ENCODE measurements around the gene NANOS2. TPM values are rescaled to one million over a fixed set of nuclear protein-coding genes. Genes with fewer than 3 reads are reported as not detected.

NANOS2 gene
- total and polyA plus RNA-seq, 10 donors: not detected

- WGBS, 5 donors: 51 to 62% (median 59%) methylated on average over 7 to 8 of the region's 8 CpGs
- no peak overlapping the region for H3K27ac ChIP-seq
- intact Hi-C loops (cut with DNase I; ENCODE audit: low total_unique reads): no loop called here
Measured at GRCh38 chr19:45952341-45952685, 37.7 kb upstream of the NANOS2 start.

GRCh38 chr19:45947926-45948325 lies 33.3 kb upstream of the NANOS2 start:
- Histone ChIP-seq H3K36me3 (no peaks in the 10 kb centered on the region), H3K9me3 (peaks cover 0 to 2% (median 0%) of the 10 kb centered on the region in 8 donors), H3K4me1 (peaks cover 0 to 6% (median 5%) of the 10 kb centered on the region in 6 donors), H3K27me3 (replicated peaks in 1 of 7) (peaks cover 0 to 59% (median 0%) of the 10 kb centered on the region in 7 donors), H3K4me3 (no peak overlapping the region), H3K27ac (no peak overlapping the region)
- intact Hi-C loops (cut with DNase I; ENCODE audit: low total_unique reads): no loop called here
- TF ChIP-seq POLR2A (IDR thresholded peaks at IDR 0.05) (no peak), CTCF (IDR thresholded peaks at IDR 0.05 in 8 of 11, conservative IDR thresholded peaks at IDR 0.05 in 3 of 11) (no peak), POLR2AphosphoS5 (IDR thresholded peaks at IDR 0.05) (no peak)
- DNase-seq: no peak
- WGBS, 5 donors: 89 to 100% (median 94%) methylated on average over 1 of the region's 1 CpG

More at GRCh38 chr19:45952341-45952685, 37.7 kb upstream of the NANOS2 start:
- Histone ChIP-seq H3K4me3 (peak overlapping the region in 2 of 8 donors; percentile 36 to 56), H3K4me1 (peaks cover 0 to 28% (median 16%) of the 10 kb centered on the region in 6 donors), H3K27me3 (replicated peaks in 1 of 7) (peaks cover 0 to 85% (median 0%) of the 10 kb centered on the region in 7 donors), H3K9me3 (peaks cover 0 to 13% (median 0%) of the 10 kb centered on the region in 8 donors), H3K36me3 (no peaks in the 10 kb centered on the region)
- no peak for TF ChIP-seq CTCF (IDR thresholded peaks at IDR 0.05 in 8 of 11, conservative IDR thresholded peaks at IDR 0.05 in 3 of 11)
- no peak for TF ChIP-seq POLR2A (IDR thresholded peaks at IDR 0.05)
- TF ChIP-seq POLR2AphosphoS5 (IDR thresholded peaks at IDR 0.05): no peak
- DNase-seq: no peak

GRCh38 chr19:45940515-45940805 lies 25.9 kb upstream of the NANOS2 start:
- peak; percentile 48 for DNase-seq
- H3K9me3 ChIP-seq: peaks cover 0 to 4% (median 0%) of the 10 kb centered on the region in 8 donors
- 62 to 75% (median 72%) methylated on average over 21 to 32 of the region's 32 CpGs; no CpG with 5 or more reads in 1 of the 5 donors for WGBS, 5 donors
- peaks cover 0 to 57% (median 7%) of the 10 kb centered on the region in 7 donors for H3K27me3 ChIP-seq (replicated peaks in 1 of 7)
- no peak overlapping the region for H3K27ac ChIP-seq
- no peak overlapping the region for H3K4me3 ChIP-seq
- H3K4me1 ChIP-seq: no peaks in the 10 kb centered on the region
- intact Hi-C loops (cut with DNase I; ENCODE audit: low total_unique reads): no loop called here
- TF ChIP-seq CTCF (IDR thresholded peaks at IDR 0.05 in 8 of 11, conservative IDR thresholded peaks at IDR 0.05 in 3 of 11): no peak
- TF ChIP-seq POLR2A (IDR thresholded peaks at IDR 0.05): no peak
- TF ChIP-seq POLR2AphosphoS5 (IDR thresholded peaks at IDR 0.05): no peak
- peaks cover 0 to 4% (median 0%) of the 10 kb centered on the region in 6 donors for H3K36me3 ChIP-seq

- Histone ChIP-seq H3K9me3 (peaks cover 0 to 4% (median 0%) of the 10 kb centered on the region in 8 donors), H3K27ac (no peak overlapping the region), H3K27me3 (replicated peaks in 1 of 7) (peaks cover 0 to 62% (median 8%) of the 10 kb centered on the region in 7 donors), H3K4me3 (no peak overlapping the region), H3K4me1 (no peaks in the 10 kb centered on the region), H3K36me3 (peaks cover 0 to 4% (median 0%) of the 10 kb centered on the region in 6 donors)
- TF ChIP-seq POLR2A (IDR thresholded peaks at IDR 0.05): no peak
- TF ChIP-seq CTCF (IDR thresholded peaks at IDR 0.05 in 8 of 11, conservative IDR thresholded peaks at IDR 0.05 in 3 of 11): no peak
- DNase-seq: peak; percentile 44
- WGBS, 5 donors: 36 to 74% (median 51%) methylated on average over 34 to 67 of the region's 67 CpGs
- intact Hi-C loops (cut with DNase I; ENCODE audit: low total_unique reads): no loop called here
Measured at GRCh38 chr19:45939792-45940514, 25.4 kb upstream of the NANOS2 start.

All from spleen (tissue), 11 donors.